Measurements from ENCODE around the gene ADGRL3.
"Not testable (repeated sequence)": the region's sequence is repeated elsewhere in the genome, so short reads cannot be mapped to it uniquely, and the experiment has no call there.

ADGRL3 gene

DNA sequence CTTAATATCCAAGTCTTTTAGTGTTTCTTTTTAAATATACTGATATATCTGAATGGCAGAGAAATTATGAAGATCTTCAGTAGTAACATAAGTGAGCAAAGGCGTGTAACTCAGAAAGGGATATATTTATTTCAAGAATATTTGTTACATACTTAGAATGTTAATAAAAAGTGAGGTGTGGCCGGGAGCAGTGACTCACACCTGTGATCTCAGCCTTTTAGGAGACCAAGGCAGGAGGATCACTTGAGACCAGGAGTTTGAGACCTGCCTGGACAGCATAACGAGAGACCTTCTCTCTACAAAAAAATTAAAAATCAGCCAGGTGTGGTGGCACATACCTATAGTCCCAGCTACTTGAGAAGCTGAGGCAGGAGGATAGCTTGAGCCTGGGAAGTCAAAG, 651.0 kb downstream of the ADGRL3 start:
- no peak for DNase-seq

DNA sequence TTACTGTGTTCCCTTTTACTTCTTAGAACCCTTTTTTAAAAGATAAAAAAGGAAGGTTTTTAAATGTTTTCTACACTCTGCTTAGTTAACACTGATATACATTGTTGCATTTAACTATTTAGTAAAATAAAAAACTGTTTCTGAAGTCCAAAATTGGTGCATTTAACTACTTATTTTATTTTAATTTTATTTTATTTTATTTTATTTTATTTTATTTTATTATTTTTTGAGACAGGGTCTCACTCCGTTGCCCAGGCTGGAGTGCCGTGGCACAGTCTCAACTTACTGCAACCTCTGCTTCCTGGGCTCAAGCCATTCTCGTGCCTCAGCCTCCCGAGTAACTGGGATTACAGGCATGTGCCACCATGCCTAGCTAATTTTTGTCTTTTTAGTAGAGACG, 652.0 kb downstream of the ADGRL3 start:
- DNase-seq = not testable (repeated sequence)

DNA sequence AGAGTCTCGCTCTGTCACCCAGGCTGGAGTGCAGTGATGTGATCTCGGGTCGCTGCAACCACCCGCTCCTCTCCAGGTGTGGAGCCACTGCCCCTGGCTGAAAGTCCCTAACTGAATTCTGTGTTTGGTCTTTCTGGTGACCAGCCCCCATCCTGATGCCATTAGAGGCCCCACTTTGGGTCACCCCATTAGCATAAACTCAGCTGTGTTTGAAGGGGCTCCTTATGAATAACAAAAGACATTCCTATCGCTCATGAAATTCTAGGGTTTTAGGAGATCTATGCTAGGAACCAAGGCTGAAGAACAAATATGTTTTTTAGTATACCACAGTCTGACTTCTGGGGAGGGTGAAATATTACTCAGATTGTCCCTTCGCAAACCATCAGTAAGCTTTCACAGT, 652.9 kb downstream of the ADGRL3 start:
- DNase-seq = no peak

DNA sequence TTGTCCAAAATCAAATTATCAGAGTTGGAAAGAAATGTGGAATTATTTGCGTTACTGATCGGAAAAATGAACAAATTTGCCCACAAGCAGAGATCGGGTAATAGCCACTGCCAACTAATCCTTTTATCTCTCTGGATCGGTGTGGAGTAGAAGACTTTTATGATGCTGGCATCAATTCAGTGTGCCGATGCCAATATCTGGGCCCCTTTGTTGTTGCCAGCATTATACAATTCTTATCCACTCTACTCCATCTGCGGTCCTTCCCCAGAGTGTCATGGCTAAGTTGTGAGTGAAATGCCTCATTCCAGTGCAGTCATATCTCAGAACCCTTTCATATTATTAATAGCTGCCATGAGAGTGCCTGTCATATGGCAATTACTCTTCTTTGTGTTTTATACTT, 660.2 kb downstream of the ADGRL3 start:
- no peak for DNase-seq

DNA sequence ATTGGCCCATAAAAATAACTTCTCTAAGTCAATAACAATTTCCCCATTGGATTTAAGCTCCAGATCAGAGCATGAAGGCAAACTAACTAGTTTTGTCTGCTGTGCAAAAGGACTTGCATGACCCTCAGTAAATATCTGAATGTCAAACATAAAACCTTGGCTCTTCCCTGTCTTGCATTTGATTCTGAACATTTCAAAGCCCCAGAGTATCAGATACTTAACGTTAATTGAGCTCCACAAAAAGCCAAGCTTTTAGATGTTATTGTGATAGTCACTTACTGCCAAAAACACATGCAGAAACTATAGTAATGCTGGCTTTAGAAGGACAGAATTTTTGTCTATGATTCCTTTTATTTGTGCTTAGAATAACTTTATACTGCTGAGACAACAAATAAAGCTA, 664.2 kb downstream of the ADGRL3 start:
- DNase-seq = no peak

DNA sequence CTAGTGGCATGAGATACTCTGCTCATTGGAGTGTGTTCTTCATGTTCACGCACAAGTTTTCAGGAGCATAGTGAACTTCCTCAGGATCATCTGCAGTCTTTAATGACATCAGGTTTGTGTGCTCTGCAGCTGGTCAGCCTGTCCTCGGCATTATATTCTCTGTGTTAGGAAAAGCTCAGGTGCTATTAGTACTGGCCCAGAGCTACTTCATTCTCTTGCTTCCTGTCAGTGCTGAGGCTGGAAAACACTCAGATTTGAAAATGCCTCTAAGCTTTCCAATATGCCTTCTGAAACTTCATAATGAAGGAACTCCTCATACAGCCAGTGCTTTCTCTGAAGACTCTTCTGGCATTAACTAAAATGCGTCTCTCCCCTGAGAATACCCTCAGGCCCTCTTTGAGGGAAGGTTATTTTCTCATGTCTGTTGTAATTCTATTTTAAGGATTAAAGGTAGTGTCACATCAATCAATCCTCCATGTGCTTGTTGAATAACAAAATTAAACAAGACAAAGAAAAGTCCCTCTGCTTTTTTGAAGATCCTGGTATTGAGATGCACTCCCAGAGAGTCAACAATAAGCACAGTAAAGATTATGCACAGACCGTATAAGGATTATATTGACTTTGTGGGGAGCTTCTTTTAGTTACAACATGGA, 666.4 kb downstream of the ADGRL3 start:
- no peak for DNase-seq

DNA sequence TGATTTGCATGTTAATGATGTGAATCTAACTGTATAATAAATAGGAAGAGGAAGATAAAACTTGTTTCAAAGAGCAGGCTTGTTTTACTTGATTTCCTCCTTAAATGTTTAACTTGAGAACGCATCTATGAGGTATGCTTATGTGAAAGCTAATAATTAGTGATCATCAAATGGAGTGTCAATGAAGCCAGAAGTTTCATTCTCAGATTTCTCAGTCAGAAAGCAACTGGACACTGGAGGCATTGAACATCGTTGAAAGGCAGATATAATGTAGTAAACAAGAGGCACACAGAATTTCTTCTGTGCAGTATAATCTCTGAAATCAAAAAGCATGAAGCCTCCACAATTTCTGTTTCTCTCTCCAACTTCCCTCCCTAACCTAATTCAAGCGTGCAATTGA, 672.9 kb downstream of the ADGRL3 start:
- no peak for DNase-seq

DNA sequence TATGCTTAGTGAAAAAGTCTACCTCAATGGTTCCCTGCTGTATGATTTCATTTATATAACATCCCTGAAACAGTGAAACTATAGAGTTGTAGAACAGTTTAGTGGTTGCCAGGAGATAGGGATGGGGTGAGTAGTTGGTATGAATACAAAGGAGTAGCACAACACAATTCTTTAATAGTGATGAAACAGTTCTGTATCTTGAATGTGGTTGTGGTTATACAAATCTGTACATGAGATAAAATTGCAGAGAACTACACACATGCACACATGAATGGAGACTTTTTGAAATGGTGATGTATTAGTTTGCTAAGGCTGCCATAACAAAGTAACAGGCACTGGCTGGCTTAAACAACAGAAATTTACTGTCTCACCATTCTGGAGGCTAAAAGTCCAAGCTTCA, 677.1 kb downstream of the ADGRL3 start:
- no peak for DNase-seq

DNA sequence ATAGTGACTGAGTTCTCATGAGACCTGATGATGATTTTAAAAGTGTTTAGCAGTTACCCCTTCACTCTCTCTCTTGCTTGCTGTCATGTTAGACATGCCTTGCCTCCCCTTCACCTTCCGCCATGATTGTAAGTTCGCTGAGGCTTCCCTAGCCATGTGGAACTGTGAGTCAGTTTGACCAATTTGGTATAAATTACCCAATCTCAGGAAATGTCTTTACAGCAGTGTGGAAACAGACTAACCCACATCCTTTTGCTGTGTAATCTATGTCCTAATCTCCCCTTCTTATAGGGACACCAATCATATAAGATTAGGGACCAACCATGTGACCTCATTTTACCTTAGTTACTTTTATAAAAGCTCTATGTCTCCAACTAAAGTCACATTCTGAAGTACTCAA, 677.8 kb downstream of the ADGRL3 start:
- no peak for DNase-seq

DNA sequence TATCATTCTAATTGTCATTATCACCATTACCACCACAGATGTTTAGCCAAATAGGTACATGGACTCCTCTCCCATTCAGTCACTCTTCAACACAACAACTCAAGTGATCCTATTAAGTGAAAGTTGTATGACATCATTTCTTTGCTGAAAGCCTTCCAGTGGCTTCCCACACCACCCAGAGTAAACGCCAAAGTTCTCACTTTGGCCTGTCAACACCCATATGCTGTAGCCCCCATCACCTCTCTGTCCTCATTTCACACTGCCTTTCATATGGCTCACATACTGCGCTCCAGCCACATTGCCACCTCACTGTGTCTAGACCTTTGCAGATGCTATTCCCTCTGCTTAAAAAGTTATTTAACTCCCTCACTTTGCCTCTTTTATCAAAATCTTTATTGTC, 682.3 kb downstream of the ADGRL3 start:
- no peak for DNase-seq

DNA sequence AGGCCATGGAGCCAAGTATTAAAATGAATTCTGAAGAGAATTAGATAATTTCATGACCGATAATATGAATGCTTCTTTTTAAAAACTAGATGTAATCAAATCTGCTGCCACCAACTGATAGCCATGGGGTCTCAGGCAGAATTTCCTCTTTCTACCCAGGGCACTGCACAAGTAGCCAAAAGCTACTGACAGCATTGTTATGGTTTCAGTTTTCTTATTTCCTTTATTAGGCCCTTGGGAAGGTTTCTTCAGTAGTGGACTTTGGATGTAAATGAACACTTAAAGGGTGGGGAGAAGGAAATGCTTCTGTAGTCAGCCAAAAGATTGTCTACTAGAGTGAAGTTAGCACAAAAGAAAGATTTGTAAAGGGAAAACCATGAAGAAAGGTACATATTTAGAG, 686.0 kb downstream of the ADGRL3 start:
- DNase-seq = no peak

DNA sequence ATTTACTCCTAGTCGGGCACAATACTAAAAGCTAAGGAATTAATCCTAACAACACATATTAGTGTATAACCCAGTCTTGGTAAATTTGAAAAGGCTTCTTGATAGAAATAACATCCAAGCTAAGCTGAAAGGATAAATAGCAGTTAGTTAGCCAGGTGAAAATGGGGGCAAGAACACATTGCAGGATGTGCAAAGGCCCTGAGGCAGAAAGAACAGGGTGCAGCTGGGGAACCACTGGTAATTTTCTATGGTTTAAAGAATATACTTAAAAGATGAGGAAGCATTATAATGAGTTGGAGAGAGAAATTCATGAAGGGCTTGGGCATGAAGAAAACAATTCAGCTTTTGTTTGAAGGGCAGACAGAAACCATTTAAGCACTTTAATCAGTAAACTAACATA, 689.0 kb downstream of the ADGRL3 start:
- DNase-seq = no peak

DNA sequence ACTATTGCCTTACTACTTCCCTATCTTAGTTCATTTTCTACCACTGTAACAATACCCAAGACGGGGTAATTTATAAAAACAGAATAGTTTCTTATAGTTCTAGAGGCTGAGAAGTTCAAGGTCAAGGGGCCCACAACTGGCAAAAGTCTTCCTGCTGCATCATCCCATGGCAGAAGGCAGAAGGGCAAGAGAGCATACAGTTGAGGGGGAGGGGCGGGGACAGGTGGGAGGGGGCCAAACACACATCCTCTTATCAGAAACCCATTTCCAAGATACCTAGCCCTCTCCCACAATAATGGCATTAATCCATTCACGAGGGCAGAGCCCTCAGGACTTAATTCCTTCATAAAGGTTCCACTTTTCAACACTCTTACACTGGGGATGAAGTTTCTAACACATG, 690.2 kb downstream of the ADGRL3 start:
- DNase-seq = no peak

DNA sequence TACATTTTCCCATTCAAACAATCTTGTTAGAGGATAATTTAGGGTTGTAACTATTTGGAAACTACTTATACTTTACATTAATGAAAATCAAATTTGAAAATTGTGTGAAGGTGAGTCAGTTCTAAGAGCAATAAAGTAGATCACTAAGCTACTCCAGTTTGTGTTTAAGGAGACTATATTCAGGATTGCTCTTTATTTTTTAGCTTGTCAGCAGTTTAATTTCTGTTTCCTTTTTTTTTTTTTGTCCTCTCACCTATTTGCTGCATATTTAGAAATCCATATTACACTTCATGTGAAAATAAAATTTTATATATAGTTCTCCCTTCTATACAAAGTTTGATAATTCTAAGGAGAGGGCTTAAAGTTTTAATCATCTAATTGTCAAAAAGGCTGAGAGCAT, 691.8 kb downstream of the ADGRL3 start:
- no peak for DNase-seq

DNA sequence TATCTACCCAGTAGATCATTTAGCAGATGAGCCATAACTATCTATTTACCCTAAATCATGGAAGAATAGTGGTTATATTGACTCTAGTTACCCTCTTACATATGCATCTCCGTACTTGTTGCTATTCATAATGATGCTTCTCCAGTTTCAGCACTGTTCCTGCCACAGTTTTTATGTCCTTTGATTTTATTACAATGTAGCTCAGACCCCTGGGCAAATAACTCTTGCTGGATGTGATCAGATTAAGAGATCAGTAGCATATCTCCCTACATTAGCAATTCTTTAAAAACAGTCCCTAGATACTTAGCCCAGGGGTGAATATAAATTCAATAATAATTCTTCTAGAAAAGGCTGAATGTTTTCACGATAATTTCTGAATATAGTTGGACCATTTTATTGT, 696.5 kb downstream of the ADGRL3 start:
- DNase-seq = no peak

DNA sequence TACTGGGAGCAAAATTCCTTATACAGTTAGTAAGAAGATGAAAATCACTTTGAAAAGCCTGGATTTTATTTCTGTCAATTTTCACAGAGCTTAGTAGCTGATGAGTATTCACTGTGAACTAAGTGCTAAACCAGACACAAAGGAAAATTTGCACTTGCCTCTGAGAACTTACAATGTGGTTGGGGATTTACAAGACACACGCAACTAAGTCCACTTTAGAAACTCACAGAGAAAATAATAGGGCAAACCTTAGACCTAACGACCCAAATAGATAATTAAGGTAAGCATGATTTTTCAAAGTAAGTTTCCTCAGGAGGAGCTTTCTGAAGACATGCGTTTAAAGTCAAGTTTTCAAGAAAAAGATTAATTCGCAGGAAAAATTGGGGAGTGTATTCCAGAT, 708.9 kb downstream of the ADGRL3 start:
- no peak for DNase-seq

DNA sequence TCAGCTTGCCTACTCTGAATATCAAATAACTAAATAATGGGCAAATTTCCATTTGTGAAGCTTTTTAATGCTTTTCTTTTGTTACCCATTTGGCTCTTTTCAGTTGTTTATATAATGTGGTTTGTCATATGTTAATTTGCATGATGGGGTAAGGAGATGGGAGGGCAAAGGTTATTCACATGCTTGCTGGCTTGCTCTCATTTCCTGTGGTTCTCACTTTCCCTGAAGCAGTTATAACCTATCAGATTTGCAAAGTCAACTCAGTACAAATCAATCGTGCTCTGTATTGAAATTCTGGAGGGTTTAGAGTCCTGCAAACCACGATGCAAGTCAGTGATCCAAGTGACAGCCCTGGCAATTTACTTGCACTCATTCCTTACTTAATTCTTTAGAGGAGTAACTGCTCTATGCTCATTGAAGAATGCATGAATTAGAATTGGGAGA, 711.2 kb downstream of the ADGRL3 start:
- DNase-seq = no peak

DNA sequence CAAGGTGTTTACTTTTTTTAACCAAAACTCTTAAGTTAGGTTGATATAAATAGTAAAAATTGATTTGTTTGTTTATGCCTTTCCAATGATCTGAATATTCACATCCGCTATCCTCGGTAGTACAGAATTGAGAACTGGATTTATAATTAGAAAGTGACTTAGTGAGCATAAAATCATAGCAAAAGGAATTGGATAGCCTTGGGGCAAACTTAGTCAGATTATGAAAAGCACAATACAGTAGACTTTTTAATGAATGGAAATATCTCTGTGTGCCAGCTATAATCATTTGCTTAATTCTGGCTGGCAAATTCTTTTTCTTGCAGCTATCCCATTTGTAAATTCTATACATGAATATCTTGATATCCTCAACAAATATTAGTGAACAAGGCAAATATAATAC, 713.5 kb downstream of the ADGRL3 start:
- DNase-seq = no peak

DNA sequence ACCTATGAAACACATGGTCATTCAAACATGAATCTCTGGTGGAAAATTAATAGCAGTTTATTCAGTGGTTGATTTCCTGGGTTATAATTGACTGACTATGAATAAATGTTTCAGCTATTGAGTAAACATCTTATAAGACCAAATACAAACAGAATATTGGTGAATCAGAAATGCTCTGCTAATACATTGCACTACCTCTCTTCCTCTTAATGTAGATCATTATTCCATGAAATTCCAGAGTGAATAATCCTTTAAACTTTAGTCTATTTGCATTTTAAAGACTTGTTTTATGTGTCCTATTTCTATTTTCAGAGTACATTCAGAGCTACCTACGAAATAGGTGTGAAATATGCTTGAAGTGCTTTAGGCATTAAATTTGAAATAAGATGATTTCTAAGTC, 715.4 kb downstream of the ADGRL3 start:
- no peak for DNase-seq

DNA sequence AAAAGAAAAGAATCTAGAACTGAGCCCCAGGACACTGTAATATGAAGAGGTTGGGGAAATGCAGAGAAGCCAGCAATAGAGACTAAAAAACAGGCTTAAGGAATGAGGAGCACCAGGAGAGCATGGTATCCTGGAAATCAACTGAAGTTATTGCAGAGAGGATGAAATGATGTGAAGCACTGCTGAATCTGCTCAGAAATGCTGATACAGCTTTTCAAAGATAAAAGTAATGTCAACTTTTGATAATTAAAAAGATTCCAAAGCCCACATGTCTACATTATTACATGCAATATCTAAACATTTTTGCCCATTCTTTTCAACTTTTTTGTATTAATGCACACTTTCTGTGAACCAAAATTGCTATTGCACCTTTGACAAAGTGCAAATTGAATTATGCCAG, 718.4 kb downstream of the ADGRL3 start:
- no peak for DNase-seq

DNA sequence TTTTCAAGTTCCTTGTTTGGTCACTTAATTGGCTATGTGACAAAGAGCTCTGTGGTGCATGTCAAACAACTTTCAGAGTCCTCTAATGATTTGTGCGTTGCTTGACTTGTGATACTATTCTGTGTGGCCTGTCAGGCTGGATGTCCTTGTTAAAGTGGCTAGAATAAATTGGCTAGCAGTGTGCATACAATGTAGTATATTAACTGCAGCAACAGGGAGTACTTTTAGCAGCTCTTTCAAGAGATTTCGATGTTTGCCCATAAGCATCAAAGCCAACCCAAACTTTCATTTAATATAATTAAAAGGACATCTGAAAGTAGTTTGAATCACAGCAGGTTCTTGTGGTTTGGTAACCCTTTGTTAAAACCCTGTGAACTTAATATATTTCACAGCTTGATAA, 718.9 kb downstream of the ADGRL3 start:
- DNase-seq = no peak

DNA sequence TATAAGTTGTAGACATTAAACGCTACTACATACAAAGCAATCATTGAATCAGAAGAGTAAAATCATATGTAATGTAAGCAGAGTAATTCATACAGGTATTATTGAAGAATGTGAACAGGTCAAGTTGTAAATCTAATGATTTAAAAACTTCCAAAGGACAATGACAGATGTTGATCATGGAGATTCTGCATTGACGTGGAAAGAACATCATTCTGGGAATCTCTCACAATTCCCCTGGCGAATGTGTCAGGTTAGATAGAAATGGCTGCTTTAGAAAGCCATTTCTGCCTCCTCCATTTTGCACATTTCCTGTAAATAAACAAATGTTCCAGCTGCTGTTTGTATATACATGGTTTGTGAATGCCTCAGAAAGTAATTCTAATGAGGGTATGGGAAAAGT, 719.4 kb downstream of the ADGRL3 start:
- DNase-seq = no peak

DNA sequence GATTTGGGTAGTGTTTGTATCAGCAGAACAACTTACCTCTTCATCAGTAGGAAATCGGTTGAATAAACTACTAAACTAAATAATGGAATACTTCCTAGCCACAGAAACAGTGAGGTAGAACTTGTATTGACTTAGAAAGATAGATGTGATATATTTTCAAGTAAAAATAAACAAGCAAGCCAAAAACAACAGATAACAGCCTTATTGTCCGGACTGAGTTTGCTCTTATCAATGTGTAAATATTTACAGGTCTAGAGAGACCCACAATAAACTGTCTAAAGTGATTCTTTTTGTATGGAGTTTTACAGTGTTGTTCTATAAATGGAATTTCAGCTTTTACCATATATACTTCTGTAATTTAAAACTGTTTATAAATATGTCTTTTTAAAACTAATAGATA, 721.8 kb downstream of the ADGRL3 start:
- no peak for DNase-seq

DNA sequence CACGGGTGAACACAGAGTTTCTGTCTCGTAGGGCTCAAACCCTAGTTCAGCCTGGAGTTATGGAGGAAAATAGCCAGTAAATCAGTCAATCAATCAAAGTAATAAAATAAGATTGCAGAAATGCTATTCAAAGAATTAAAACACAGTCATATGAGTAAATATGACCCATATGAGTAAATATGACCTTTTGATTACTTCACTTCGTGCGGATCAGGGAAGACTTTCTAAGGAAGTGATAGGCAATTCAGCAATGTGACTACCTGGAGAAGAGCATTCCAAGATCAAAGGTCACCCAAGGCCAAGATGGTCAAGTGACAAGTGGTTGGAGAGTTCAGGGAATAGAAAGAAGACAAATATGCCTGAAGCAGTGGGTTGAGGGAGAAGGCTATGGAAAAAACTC, 722.6 kb downstream of the ADGRL3 start:
- no peak for DNase-seq

DNA sequence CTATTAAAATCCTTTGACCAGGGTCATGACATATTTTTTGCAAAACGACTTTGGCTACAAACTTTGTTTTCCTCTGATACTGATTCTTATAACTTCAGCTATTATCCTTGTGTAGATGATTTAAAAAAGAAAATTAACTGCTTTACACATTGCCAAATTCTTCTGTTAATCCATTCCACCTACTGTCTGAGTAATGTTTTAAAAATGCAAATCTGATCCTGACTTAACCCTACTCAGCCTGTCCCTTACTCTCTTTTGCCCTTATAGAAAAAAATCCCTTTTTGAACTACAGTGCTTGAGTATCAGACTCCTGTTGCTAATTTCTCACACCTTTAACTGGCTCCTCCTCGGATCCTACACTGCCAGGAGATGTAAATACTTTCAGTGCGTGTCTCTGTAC, 723.1 kb downstream of the ADGRL3 start:
- no peak for DNase-seq

DNA sequence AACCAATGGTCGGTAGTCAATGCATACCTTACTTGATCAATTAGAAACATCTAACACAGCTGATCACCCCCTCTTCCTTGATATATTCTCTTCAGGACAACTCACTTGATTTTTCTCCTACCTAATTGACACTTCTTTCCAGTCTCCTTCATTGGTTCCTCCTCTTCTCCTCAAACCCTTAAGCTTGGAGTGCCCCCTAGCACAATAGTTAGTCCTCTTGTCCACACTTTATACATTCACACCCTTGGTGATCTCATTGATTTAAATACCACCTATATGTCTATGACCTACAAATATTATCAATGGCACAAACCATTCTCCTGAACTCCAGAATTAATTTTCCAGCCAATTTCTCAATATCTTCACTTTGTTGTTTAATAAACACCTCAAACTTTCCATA, 724.0 kb downstream of the ADGRL3 start:
- DNase-seq = no peak

Data from NCI-H1092 treated with DMSO at 0.1 percent for 48 hours (cell line).